ENCODE data around the gene CASQ2. TPM values are rescaled to one million over a fixed set of nuclear protein-coding genes. Genes with fewer than 3 reads are reported as not detected.
A peak's percentile ranks its signal among the peaks of the same experiment; 100 is the strongest.

CASQ2 gene
- total RNA-seq, 1 donor from 2014 or later = not detected

GRCh38 chr1:115676498-115677181 is 91.9 kb downstream of the CASQ2 start:
- H3K27me3 ChIP-seq = no peaks in the 10 kb centered on the region
- H3K9ac ChIP-seq = no peak overlapping the region
- peaks cover 11% of the 10 kb centered on the region for H3K36me3 Mint-ChIP-seq
- peak overlapping the region; percentile 98 for H3K27ac Mint-ChIP-seq
- H2AFZ ChIP-seq (replicated peaks) = no peak overlapping the region
- no peak overlapping the region for H3K27ac ChIP-seq
- peak overlapping the region; percentile 56 for H3K4me2 ChIP-seq
- no peak overlapping the region for H3K4me3 Mint-ChIP-seq
- H3K36me3 ChIP-seq = no peaks in the 10 kb centered on the region
- peak; percentile 13 for DNase-seq (ENCODE audit: low spot score)
- H3K4me3 ChIP-seq = no peak overlapping the region
- H3K4me1 ChIP-seq = peaks cover 25% of the 10 kb centered on the region
- TF ChIP-seq EZH2 (IDR thresholded peaks at IDR 0.05) = no peak
- no peak for TF ChIP-seq EZH2phosphoT487 (IDR thresholded peaks at IDR 0.05)
- no peak for TF ChIP-seq CTCF (IDR thresholded peaks at IDR 0.05)
- H4K20me1 ChIP-seq (ENCODE audit: low read depth) = peaks cover 17% of the 10 kb centered on the region
- H3K27me3 Mint-ChIP-seq (ENCODE audit: insufficient read depth, low read depth) = peaks cover 2% of the 10 kb centered on the region
- H3F3A ChIP-seq (ENCODE audit: low read depth) = peaks cover 4% of the 10 kb centered on the region
- no peaks in the 10 kb centered on the region for H3K79me2 ChIP-seq (ENCODE audit: low read depth)
- no peaks in the 10 kb centered on the region for H3K9me3 ChIP-seq (ENCODE audit: low read depth)
- peaks cover 5% of the 10 kb centered on the region for H3K9me3 Mint-ChIP-seq
- H3K4me1 Mint-ChIP-seq = peaks cover 42% of the 10 kb centered on the region

- peaks cover 12% of the 10 kb centered on the region for H4K20me1 ChIP-seq (ENCODE audit: low read depth)
- TF ChIP-seq EZH2 (IDR thresholded peaks at IDR 0.05) (no peak), CTCF (IDR thresholded peaks at IDR 0.05) (no peak), EZH2phosphoT487 (IDR thresholded peaks at IDR 0.05) (no peak)
- H3K27me3 ChIP-seq = no peaks in the 10 kb centered on the region
- H3F3A ChIP-seq (ENCODE audit: low read depth) = peaks cover 3% of the 10 kb centered on the region
- Mint-ChIP-seq H3K27ac (no peak overlapping the region), H3K36me3 (peaks cover 9% of the 10 kb centered on the region), H3K4me1 (peaks cover 28% of the 10 kb centered on the region), H3K27me3 (ENCODE audit: insufficient read depth, low read depth) (no peaks in the 10 kb centered on the region), H3K9me3 (peaks cover 3% of the 10 kb centered on the region), H3K4me3 (no peak overlapping the region)
- no peak overlapping the region for H3K4me3 ChIP-seq
- no peak overlapping the region for H3K4me2 ChIP-seq
- no peaks in the 10 kb centered on the region for H3K9me3 ChIP-seq (ENCODE audit: low read depth)
- H3K36me3 ChIP-seq = no peaks in the 10 kb centered on the region
- H3K9ac ChIP-seq = no peak overlapping the region
- no peak overlapping the region for H3K27ac ChIP-seq
- DNase-seq (ENCODE audit: low spot score) = no peak
- H3K4me1 ChIP-seq = peaks cover 17% of the 10 kb centered on the region
- H2AFZ ChIP-seq (replicated peaks) = no peak overlapping the region
- H3K79me2 ChIP-seq (ENCODE audit: low read depth) = no peaks in the 10 kb centered on the region
These were observed 96.1 kb downstream of the CASQ2 start for GRCh38 chr1:115672224-115673009.

- no peak overlapping the region for H3K4me3 ChIP-seq
These were observed 97.2 kb downstream of the CASQ2 start for GRCh38 chr1:115671176-115671934.

More at GRCh38 chr1:115671176-115671934, 97.2 kb downstream of the CASQ2 start:
- H3K9ac ChIP-seq = no peak overlapping the region
- peaks cover 1% of the 10 kb centered on the region for H4K20me1 ChIP-seq (ENCODE audit: low read depth)
- Mint-ChIP-seq H3K27ac (no peak overlapping the region), H3K4me3 (no peak overlapping the region), H3K36me3 (peaks cover 10% of the 10 kb centered on the region), H3K4me1 (peaks cover 17% of the 10 kb centered on the region), H3K9me3 (peaks cover 3% of the 10 kb centered on the region), H3K27me3 (ENCODE audit: insufficient read depth, low read depth) (peaks cover 2% of the 10 kb centered on the region)
- H2AFZ ChIP-seq (replicated peaks) = no peak overlapping the region
- no peak for DNase-seq (ENCODE audit: low spot score)
- H3K9me3 ChIP-seq (ENCODE audit: low read depth) = no peaks in the 10 kb centered on the region
- H3K4me1 ChIP-seq = peaks cover 7% of the 10 kb centered on the region
- H3K27ac ChIP-seq = no peak overlapping the region
- no peaks in the 10 kb centered on the region for H3K36me3 ChIP-seq
- no peak overlapping the region for H3K4me2 ChIP-seq
- no peaks in the 10 kb centered on the region for H3F3A ChIP-seq (ENCODE audit: low read depth)
- TF ChIP-seq EZH2phosphoT487 (IDR thresholded peaks at IDR 0.05) = no peak
- no peak for TF ChIP-seq CTCF (IDR thresholded peaks at IDR 0.05)
- TF ChIP-seq EZH2 (IDR thresholded peaks at IDR 0.05) = no peak
- no peaks in the 10 kb centered on the region for H3K27me3 ChIP-seq
- H3K79me2 ChIP-seq (ENCODE audit: low read depth) = no peaks in the 10 kb centered on the region
